ENCODE data around the gene SFXN5.

SFXN5 gene

DNA sequence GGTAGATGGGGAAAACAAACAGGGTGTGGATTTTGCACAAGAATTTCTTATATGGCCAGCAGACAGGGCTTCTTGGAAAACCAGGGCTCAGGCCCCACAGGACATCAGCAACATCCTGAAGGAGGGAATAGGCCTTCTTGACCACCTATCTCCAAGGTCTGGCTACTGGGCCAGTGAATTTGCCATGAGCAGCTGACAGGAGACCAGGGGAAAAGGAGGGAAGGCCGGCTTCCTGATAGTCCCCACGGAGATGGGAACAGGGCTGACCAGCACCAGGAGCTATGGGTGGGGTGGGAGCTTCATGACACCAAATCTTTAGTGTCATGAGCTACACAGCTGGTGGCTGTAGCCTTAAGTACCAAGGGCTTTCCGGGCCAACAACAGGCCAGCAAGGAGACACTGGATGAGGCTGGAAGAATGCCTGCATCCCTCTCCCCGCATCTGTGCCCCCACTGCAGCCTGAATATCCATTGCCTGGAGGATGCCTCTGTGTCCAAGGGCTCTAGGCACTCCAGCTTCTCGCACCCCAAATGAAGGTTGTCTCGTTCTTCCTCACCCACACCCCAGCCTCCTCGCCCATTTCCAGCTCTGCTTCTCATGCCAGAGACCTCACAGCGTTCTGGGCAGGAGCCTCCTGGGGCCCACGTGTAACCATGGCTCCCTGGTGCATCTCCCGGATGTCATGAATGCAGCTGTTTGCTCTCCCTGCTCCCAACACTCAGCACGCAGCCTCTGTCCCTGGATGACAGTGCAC is 79.4 kb downstream of the SFXN5 start:
- no peak for DNase-seq

DNA sequence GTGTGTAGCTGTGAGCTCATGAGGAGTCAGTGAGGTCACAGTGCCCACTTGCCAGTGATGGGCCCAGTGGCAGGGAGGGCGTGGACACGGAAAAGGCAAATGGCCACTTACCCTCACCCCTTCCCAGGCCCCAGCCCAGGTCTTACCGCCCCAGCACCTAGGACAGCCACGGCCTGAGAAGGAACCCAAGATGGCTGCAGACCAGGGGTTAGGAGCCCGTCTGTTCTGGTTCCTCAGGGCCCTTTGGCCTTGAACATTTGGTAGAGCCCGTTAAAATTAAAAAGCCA is 80.1 kb downstream of the SFXN5 start:
- no peak for DNase-seq

DNA sequence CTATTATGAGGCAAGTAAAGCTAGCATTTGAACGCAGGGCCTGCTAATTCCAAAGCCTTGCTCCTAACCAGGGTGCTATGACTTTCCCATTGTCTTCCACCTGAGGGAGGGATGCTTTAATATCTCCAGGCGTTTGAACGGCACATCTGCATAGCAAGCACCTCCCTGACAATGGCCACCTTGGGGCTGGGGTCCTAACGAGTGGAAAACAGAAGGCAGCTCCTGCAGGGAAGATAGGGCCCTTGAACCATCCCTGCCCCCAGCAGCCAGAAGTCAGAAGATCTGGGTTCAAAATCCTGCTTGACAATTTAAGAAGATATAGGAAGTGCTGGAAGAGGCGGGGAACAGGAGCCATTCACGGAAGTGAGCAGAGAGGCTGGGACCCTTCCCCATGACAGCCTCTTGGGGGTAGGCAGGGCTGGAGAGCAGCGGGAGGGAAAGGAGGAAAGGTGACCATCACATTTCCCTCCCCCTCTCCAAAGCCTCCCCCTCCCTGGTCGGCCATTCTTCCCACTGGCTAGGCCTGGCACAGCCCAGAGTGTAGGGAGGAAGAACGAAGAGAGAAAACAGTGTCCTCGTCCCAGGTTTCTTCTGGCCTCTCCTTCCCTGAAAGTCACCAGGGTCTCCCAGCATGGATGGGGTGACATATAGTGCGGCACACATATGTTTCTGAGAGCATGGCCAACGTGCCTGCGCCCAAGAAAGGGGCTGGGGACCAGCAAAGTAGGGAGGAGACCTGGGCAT is 80.6 kb downstream of the SFXN5 start:
- no peak for DNase-seq

DNA sequence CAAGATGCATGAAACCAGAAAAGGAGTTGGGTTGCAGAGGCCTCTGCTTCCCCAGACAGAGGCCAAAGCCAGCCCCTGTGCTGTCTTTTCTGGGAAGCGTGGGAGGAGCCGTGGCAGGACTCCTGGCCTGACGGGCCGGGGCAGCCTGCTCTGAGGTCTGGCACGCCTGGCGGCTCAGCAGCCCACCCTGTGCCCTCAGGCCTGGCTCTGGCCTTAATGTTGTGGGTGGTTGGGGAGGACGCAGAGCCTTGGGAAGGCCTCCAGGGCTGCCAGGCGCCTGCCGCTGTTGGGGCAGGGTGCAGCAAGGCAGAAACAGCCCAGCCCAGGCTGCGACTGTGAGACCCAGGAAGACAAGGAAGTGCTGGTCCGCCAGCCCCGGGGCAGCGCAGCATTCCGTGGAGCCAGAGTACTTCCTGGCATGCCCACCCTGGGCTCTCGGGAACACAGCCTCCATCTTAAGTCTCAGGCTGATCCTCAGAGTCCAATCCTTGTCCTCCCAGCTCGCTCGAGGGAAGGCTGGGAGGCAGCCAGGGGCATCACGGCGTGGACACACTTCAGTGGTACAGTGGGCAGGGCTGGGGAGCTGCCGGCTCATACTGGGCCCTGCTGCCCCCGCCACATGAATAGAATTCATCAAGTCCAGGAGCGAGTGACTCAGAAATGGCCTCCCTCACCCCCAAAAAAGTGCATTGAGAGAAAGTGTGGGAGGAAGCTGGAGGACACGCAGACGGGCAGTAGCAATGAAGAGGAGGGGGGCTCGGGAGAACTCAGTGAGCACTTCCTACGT is 81.5 kb downstream of the SFXN5 start:
- no peak for DNase-seq

DNA sequence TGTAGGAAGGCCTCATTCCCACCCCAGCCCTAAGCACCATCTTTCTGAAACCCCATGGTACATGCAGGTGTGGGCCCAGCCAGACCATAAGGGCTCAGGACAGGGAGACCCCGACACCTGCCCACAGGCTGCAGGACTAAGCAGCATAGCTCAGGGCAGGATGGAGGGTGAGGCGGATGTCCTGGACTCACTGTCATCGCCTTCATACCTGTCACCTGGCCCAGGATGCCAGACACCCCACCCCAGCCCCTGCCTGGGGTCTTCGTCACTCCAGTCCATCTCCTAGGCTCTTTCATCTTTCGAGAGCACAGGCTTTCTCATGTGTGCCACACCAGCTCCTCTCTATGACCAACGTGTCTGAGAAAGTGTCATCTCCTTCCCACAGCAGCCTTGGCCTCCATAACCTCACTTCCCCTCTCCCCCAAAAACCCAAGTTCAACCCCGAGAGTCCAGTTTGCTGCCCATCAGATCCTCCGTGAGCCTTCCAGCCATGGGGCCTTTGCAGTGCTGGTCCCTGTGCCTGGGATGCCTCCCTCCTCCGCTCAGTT is 82.7 kb downstream of the SFXN5 start:
- DNase-seq: no peak

DNA sequence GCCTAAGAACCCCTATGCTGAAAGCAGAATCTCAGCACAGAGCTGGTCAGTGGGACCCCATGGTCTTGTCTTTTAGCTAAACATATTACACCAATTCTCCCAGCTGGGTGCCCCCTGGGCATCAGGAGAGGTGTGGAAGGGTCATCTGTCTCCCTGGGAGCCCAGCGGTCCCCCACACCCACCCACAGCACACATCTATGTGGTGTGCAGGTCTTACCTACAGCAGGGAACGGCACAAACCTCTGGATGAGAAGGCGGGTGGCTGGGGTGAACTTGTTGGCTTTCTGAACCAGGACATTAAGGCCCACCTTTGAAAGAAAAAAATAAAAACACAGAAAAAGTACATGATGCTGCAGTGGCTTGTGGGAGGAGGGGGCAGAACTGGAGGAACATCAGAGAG is 83.5 kb downstream of the SFXN5 start:
- no peak for DNase-seq

DNA sequence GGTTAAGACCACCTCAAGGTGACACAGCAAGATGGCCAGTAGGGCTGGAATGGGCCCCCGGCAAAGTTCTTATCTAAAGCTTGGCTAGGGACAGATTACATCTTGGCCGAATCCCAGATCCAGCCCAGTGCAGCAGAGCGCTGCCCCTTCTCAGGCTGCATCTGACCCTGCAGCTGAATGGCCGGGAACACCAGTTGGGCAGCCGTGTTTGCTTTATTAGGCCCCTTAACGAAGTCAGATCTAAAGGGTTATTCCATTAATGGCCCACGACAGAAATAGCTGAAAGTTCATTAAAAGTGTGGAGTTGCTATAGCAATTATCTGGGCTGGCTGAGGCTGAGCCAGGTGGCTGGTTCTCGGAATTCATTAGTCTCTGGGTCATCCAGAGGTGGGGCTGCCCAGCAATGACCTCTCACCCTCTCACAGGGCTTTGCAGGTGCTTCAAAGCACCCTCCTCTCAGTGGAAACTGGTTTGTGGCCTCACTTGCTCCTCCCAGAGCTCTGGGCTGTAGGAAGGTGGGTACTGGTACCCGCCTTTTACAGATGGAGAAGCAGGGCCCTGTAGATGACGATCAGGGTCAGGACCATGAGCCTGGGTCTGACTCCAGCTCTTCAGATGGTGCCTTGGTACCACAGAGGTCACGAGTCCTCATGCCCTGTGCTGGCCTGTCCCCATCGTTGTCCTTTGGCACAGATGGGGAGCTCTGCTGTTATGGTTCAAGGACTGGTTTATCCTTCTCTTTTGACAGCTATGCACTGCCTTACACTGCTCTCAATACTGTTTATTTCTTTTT is 85.4 kb downstream of the SFXN5 start:
- no peak for DNase-seq

DNA sequence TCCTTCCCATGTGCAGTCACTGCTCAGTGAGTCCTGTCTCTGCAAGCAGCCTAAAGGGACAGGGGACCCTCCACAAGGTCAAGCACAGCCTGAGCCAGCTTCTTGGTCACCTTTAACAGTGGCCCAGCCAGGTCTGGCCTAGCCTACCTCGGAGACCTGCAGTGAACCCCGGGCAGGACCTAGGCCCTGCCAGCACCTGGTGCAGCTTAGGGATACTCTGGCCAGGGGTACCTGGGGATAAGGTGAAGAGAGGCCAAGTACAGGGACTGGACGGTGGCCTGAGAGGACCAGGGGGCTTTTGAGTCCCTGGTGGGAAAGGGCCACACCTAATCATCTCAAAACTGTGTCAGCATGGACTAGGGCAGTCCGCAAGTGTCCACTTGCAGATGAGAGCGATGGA is 86.4 kb downstream of the SFXN5 start:
- DNase-seq: no peak

DNA sequence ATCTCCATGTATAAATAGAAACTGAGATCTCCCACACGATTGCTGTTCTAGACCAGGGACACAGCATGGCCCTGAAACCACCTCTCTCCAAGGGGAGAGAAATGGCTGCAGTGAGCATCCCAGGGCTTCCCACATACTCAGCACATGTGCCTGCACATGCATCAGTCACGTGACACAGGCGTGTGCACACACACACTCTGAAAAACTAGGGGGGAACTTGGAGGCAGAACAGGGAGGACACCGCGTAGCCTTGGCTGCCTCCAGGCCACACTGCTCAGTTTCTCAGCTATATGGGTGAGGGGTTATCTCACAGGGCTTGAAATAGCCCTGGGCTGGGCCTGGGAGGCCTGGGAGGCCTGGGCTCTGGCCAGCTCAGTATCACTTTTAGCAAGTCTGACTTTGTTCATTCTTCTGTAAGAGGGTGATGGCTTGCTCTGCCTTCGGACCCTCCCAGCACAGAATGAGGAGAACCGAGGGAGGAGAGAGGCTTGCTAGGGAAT is 87.3 kb downstream of the SFXN5 start:
- no peak for DNase-seq

DNA sequence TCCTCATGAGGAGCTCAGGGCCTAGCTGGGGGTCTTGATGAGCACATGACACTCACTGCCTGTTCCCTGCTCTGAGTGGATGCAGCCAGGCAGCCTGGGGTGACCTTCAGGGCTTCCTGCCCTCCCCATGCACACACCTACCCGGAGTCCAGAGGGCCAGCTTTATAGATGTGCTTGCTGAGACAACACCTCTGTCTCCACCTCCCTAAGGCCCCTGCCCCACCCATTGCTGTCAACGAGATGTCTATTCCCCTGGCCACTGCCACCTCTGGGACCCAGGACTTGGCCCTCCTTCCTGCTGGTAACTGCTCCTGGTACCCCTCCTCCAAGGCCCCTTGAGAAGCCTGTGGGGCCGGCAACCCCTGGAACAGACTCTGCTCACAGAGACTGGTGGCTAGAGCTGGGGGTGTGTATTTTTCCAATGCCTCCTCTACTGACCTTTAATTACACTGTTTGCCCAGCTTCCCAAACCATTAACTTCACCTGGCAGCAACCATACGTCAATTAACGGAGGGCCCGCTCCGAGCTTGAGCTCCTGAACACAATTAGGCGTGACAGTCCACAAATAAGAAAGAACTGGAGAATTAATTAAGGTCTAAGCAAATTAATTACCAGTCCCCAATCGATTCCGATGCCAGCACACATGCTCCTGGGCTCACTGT is 87.9 kb downstream of the SFXN5 start:
- no peak for DNase-seq

DNA sequence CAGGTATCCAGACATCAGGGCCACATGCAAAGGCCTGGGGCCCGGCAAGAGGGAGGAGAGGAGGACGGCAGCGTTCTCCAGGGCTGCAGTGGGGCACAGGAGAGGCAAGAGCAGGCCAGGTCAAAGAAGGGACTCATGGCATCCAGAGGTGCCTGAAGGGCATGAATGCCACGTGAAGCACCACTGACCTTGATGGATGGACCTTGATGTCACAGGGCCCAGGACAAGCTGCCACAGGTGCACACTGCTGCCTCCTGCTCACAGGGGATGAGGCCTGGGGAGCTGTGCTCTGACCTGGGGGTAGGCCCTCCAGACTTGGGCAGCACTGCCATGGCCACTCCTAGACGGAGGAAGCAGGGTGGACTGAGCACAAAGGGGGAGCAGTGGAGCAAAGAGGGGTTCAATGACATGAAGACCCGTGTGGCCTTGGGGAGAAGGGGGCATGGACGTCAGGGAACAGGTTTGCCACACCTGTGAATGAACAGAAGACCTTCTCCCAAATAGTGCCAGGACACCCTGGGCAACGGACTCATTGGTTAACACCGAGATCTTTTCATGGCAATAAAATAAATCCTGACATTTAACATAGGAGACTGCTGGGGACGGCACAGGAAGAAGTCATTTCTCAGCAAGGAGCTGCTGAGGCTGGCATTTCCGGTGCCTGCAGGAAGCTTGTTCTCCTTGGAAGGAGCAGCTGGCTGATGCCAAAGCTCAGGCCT is 88.6 kb downstream of the SFXN5 start:
- DNase-seq: no peak

DNA sequence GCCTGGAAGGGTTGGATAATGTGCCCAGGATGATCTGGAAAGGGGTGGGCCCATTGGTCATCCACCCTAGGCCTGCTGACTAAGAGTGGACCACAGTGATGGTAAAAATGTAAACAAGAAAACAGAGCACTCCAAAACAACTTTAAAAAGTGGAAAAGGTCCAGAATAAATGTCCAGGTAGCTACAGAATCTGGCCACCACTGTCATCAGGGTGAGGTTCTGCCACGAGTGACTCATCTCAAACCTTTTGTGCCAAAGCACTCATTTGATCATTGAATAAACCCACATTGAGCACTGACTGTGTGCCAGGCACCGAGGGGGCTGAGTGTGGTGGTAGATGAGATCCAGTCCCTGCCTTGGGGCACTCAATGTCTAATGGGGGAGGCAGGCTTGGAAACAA is 89.3 kb downstream of the SFXN5 start:
- no peak for DNase-seq

DNA sequence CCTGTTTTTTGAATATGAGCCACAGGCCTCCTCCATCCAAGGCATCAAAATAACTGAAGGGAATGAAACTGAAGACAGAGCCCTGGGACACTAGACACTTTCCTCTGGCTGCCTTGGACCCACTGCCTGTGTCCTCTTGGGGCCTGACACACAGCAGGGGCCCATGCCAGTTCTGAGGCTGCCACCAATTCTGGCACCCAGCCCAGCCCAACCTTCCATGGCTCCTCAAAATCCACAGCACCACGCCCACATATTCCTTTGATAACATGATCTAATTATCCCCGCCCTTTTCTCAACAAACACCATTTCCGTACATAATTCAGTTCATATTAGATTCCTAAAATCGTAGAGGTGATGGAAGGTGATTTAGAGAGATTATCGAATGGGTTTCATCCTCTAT is 90.0 kb downstream of the SFXN5 start:
- DNase-seq: no peak

DNA sequence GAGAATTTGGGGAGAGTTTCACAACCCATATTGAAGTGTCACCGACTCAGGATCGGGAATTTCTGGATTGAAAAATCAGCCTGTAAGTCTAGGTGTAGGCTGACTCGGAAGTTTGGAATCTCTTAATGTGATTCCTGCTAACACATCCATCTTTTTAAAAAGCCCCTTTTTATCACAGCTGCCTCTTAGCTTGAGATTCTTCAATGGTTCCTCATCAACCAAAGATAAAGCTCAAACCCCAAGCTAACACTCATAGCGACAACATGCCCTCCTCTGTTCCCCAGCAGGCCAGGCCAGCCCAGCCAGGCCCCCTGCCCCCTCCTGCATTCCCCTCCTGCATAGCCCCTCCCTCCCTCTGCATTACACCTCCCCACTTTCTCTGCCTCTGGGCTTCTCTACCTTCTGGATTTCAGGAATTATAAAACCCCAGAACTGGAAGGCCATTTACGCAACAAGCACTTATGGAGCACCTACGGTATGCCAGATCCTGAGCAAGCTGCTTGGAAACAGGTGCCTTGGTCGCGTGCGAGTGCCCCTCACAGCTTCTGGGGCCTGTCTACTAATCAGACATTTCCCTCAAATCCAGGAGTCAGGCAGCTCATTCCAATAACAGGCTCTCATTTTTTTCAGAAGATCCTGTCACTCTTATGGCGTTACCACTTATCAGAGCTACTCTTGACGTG is 90.8 kb downstream of the SFXN5 start:
- DNase-seq: no peak

DNA sequence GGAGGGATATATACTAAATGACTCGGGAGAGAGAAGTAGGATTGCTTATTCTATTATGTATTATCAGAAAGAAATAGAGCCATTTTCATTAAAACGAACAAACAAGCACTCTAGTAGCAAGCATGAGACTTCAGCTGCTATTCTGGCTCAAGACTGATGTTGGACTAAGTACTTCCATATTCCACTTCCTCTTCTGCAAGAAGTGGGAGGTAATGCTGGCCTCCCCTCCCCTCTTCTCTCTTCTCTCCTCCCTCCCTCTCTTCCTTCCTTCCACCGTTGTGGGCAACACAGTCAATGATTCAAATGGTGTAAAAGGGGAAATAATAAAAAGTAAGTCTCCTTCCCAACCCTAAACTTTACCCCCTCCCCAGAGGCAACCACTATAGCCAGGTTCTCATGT is 91.6 kb downstream of the SFXN5 start:
- DNase-seq: no peak

DNA sequence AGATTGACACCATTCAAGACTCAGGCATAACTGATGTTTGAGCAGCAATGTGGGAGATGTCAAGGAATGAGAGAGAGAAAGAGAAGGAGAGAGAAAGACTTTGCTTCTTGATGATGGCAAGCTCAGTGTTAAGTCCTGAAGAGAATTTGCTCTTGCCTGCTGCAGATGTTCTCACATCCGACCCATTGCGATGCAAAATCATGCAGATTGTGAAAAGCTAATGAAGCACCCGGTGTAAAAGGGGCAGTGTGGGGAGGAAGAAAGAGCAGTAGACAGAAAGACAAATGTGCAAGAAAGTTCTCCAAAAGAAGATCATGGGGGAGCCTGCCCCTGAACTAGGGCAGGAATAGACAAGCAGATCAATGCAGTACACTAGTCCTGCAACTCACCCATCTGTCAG is 96.5 kb downstream of the SFXN5 start:
- no peak for DNase-seq

DNA sequence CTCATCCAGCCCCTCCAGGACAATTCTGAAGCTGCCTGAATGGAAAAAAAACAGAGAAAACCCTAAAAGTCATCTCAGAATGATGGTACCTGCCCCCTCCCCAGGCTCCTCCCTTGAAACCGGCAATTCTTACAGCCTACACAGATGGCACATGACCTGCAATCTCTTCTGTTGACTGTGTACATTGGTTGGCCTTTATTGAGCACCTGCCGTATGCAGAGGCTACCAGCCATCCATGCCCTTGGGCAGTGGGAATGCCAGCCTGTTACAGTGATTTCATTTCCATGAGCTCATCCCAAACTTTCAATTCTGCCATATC is 97.1 kb downstream of the SFXN5 start:
- DNase-seq: no peak

DNA sequence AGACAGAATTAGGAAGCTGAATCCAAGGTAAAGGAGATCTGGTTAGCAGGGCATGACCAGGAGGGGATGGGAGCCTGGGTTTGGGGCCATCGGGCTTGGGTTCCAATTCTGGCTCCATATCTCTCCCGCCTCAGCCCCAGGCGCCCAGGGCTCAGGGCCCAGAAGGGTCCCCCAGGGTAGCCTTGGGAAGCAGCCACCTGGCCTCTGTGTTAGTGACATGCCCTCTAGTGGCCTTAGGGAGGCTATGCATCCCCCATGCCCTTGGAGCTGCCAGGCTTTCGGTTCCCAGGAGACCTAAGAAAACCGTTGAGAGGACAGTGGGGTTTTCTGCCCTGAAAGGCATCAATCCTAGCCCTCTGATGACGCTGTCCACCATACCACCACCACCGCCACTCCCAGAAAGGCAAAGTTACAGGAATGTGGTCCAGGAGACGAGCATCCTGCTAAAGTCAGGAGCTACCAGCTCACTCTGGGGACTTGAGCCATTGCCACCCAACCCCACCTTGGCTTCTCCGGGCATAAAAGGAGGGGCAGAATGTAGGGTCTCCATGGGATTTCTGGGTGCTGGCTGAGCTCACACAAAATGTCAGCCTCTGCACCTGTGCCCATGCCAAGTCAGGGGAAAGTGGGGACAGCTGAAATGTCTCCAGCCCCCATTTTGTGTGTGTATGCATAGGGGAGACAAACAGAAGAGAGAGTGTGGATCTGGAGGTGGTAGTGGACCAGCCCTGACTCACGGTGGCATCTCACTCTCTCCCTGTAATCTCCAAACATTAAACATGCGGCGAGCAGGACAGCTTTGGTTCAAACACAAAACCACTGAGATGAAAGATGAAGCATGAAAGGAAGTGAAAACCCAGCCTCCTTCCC is 97.7 kb downstream of the SFXN5 start:
- DNase-seq: no peak

DNA sequence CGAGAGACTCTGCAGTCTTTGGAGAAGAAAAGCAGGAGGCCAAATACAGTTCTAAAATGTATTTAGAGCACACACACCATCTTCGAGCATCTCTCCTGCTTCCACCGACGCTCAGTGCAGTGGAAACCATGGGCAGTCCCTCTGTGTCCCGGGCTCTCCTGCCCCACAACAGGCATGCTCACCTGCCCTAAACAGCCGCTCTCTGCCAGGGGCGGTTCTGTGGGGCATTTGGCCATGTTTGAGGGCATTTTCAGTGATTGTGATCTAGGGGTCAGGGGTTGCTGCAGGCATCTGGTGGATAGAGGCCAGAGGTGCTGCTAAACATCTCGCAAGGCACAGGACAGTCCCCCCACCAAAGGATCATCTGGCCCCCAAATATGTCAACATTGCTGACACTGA is 98.4 kb downstream of the SFXN5 start:
- no peak for DNase-seq

Data from NCI-H187 treated with DMSO at 0.1 percent for 48 hours (cell line).